NOMO-1 treated with dmso at 0.1 percent for 144 hours (cell line): Measurements from ENCODE around the gene CAMK2A.

Source experiments
- DNase-seq: peaks from one replicate; lab custom pipeline; 2025; ENCODE audit not compliant: unreplicated experiment; lab: John Stamatoyannopoulos, UW

CAMK2A gene

DNA sequence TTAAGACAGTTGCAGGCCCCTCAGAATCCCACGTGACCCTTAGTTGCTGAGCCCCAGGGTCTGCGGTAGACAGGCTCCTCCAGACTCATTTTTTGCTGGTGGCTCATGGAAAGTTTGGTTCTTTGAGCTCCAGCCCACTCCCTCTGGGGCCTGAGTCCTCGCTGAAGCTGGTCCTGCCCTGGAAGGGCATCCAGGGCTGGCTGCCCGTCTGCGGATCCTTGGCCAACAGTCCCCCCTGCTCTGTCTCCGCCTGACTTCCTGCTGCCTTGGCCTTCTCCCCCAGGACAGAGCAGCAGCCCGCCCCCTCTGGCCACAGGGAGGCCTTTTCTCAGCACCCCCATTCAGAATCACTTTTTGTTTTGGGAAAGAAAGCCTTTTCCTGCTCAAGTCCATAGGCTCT, 75.3 kb downstream of the CAMK2A start:
- DNase-seq = no peak

DNA sequence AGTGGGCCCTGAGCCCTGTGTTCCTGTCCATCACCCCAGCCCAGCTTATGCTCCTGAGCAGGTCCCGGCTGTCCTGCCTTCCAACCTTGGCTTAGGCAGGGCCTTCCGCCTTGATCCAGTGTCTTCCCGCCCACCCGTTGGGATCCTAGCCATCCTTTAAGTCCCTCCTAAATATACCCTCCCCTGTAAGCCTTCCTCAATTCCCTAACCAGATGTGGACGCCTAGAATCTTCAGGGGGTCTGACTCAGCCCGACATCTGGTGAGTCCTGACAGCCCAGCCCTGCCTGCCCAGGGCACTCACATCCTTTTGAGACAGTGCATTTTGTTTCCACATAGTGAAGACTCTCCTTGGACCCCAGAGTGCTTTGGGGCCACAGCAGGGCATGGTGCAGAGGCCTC, 76.0 kb downstream of the CAMK2A start:
- no peak for DNase-seq

DNA sequence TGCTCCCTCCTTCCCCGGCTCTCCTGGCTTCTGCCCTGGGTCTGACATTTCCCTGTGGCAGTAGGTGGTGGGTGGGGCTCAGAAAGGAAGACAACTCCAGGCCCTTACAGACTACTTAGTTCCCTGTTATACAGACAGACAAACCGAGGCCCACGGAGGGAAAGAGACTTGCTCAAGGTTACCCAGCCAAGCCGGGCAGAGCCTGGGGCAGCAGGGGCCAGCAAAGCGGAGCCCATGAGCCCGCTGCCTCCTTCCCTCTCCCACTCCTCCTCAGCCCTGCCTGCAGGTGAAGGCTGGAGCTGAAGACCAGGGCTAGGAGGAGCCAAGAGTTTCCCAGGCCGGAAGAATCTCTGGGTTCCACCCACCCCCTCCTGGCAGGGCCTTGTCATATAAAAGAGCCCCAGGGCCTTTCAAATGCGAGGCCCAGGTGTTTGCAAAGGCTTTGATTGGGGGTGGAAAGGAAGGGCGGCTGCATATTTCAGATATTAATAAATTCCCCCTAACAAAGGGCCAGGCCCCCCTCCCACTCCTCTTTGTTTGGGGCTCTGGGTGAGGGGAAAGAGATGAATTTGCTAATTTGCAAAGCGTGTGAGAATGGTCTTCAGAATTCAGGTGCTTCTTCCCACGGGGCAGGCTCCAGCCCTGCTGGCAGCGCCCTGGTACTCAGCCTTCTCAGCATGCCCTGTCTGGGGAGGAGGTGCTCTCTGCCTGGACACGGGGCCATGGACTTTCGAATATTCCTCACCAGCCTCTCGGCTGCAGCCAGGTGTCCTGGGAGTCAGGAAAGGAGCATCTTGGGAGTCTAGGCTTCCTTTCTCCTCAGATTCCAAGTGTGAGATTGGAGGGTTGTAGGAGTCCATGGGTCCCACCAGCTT, 78.2 kb downstream of the CAMK2A start:
- DNase-seq = no peak

DNA sequence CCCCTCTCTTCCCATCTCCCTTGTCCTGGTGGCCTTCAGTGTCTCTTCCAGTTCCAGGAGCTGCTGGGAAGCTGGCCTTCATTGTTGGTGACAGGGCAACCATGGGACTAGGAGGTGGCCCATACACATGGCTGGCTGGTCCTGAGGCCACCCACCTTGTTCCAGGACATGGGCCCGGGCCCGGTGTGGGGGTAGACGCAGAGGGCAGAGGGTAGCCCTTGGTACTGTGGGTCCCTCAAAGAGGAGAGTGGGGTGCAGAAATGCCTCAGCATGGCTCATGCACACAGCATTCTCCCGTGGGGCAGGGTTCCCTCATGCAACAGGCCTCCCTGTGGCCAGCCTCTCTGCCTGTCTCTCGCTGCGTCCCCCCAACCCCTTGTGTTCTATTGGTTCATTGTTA, 78.9 kb downstream of the CAMK2A start:
- no peak for DNase-seq

DNA sequence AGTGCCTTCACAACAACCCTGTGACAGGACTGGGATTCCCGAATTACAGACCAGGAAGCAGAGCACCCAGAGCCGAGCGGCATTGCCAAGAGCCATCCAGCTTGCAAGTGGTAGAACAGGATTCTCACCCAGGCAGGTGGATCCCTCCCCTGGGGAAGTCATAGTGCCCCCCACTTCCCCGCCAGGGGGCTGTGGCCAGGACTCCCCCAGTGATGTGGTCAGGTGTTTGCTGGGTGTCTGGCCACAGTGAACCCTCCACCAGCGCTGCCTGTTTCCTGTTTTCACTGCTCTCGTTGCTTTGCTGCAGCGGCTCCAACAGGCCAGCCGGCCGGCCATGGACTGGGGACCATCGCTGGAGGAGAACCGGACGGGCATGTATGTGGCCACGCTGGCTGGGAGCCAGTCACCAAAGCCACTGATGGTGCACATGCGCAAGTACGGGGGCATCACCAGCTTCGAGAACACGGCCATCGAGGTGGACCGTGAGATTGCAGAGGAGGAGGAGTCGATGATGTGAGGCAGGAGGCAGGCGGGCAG, 80.4 kb downstream of the CAMK2A start:
- DNase-seq = no peak

DNA sequence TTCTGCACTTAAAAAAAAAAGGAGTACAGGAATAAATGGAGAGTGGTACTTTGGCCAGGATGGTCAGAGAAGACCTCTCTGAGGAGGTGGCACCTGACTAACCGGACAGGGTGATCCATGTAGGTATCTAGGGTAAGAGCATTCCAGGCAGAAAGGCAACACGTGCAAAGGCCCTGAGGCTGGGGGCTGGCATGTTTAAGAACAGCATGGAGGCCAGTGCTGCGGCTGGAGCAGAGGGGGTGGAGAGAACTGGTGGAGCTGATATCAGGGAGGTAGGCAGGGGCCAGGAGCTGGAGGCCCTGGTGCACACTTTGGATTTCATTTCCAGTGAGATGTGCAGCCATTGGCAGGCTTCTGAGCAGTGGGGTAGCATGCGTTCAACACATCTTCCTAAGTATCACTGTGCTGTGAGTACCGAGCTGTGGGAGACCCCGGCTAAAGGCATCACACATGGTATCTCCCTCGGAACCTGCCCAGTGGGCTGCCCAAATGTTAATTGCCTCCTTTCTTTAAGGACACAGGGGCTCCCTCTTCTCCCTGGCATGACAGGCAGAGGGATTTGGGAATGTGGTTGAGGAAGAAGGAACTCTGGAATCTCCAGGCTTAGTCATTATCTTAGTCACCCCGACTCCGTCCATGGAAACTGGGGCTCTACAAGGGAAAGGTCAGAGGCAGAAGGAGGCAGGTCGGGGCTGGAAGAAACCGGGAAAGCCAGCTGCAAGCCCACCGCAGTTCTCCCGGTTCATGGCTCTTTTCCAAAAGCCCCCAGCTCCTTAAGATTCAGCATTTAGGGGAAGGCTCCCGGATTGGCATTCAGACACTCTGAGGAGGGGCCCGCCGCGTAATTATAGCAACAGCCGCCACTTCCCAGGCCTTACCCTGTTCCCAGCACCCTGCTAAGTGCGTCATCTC, 81.1 kb downstream of the CAMK2A start:
- no peak for DNase-seq

DNA sequence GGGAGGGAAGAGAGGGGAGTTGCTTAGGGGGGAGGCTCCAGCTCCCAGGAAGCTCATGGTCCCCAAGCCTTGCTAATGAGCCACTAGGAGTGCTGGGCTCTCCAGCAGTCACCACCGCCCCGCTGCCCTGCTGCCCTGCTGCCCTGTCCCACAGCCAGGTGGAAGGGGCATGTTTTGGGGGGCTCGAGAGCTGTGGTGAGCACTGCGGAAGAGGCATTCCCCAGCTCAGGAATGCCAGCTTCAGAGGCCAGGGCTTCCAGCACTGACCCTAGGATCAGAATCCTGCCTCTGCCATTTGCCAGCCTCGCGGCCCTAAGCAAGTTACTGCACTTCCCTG, 82.8 kb downstream of the CAMK2A start:
- DNase-seq = no peak

DNA sequence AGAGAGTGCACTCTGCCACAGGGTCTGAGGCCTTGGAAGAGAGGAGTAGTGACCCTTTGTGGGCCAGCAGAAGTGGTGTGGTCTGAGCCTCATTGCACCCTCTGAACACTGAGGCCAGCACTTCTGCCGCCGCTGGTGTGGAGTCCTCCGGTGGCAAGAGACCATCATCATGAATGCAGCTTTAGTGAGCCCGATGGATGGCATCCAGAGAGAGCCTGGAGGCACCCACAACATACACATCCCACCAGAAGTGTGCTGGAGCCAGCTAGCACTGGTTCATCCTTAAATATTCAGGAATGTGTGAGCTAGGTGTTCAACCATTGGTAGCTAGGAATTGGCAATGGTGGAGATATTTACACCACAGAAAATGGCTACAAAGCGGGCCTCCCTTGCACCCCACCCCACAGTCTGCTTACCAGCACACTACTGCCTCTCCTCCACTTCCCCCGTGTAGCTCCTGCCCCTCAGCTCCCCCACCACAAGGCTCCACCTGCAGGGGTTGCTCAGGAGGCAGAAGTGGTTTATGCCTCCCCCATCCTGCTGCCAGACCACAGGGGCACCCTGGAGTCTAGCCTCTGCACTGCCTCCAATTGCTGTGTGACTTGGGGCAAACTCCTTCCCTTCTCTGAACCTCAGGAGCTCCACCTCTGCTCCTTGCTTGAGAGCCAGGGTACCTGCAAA, 83.3 kb downstream of the CAMK2A start:
- no peak for DNase-seq

DNA sequence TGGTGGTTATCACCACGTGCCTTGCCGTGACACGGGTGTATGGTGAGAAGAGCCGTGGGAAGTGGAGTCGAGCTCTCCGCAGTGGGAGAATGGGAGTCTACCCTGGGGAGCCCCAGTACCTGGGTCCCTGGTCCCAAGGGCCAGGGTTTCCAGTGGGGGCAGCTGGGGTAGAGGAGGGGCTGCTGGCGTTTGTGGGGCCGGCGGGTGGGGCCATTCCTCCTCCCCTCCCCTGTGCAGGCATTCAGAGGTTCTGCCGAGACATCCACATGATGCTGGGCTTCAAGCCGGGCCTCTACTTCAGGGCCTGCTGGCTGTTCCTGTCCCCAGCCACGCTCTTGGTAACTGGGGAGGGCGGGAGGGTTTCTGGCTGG, 85.0 kb downstream of the CAMK2A start:
- DNase-seq = no peak

DNA sequence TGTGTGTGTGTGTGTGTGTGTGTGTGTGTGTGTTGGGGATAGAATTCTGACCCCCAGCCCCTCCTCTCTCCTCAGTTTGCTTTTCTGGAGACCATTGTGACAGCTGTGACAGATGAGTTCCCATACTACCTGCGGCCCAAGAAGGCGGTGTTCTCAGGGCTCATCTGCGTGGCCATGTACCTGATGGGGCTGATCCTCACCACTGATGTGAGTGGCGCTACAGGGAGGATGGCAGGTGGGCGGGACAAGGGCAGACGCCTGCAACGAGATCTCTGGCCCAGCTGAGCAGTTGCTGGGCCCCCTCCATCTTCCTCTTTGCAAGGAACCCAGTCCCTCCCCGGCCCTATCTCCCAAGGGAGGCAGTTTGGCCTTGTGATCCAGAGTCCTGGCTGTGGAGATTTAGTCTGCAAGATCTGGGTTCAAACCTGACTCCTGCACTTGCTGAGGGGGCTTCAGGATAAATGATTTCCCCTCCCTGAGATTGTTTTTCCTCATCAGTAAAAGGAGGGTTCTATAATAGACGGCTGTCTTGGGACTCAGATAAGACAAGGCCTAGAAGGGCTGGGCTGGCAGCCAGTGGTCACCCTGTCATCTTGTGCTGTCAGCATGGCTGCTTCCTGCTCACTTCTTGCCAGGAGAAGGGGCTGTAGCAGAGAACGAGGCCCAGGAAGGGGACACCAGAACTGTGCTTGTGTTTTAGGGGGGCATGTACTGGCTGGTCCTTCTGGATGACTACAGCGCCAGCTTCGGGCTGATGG, 85.6 kb downstream of the CAMK2A start:
- DNase-seq = no peak

DNA sequence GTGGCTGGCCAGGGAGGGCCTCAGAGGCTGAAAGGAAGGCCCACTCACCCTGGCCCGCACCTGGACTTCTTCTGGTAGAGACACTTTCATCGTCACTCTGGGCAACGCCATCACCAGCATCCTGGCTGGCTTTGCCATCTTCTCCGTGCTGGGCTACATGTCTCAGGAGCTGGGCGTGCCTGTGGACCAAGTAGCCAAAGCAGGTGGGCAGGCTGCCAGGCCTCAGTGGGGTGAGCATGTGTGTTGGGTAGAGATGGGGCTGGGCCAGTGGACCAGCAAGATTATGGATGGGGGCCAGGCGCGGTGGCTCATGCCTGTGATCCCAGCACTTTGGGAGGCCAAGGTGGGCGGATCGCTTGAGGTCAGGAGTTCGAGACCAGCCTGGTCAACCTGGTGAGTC, 87.1 kb downstream of the CAMK2A start:
- DNase-seq = no peak

DNA sequence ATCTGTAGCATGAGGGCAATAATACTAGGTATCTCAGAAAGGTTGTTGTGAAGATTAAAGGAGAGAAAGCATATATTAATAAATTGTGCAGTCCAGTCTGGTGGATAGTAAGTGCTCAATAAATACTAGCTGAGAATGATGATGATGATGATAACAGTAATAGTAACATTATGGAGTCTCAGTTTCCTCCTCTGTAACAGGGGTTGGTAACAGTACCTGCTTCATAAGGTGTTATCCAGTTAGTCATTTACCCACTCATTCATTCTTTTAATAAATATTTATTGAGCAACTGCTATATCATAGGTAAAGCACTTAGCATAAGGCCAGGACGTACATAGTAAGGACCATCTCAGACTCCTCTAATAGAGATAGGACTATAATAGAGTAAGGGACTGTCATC, 92.1 kb downstream of the CAMK2A start:
- no peak for DNase-seq

DNA sequence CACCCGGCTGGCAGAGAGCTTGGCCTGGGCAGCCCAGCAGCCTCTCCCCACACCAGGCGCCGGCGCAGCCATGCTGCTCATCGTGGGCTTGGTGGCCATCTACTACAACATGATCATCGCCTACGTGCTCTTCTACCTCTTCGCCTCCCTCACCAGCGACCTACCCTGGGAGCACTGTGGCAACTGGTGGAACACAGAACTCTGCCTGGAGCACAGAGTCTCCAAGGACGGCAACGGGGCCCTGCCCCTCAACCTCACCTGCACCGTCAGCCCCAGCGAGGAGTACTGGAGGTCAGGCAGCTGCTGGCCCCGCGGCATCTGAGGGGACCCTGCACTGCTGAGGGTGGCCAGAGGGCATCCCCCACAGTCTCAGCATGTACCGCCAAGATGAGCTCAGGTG, 92.6 kb downstream of the CAMK2A start:
- DNase-seq = no peak

DNA sequence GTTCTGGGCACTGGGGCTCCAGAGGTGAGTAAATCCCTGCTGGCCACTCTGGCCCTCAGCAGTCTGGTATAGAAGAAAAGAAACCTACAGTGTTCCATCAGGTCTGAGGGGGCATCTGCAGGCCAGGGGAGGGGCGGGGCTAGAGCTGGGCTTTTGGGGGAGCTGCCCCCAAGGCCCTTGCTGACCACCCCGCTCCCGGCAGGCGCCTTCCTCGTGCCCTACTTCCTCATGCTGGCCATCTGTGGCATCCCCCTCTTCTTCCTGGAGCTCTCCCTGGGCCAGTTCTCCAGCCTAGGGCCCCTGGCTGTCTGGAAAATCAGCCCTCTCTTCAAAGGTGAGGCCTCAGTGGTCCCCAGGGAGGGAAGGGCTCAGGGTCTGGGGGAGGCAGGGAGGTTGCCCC, 93.1 kb downstream of the CAMK2A start:
- DNase-seq = no peak

DNA sequence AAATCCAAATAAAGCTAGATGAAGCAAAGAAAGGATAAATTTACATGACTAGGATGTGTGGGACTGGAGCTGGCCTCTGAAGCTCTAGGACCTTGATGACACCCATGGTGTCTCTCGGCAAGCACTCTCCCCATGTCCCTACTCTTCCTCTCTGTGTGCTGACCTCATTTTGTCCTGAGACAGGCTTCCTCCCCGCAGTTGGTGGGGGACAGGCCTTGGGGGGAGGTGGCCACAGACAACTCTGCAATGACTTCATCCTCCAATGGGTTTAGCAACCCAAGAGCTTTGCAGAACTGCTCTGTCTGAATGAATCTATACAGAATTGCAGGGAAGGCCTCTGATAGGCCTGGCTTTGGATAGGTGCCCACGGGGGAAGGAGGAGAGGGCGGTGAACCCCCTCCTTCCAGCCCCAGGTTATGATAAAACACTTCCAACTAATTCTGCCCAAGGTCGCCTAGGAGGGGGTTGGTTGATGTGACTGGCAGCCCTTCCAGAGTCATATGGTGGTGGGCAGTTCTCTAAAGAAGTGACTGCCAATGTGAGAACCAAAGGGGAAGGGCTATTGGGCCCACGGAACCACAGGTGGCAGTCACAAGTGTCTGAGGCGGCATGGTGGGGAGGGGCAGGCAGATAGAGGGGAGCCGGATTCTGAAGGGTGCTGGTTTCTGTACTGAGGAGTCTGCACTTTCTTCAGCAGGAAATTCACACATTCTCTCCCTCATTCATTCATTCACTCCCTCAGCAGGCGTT, 93.7 kb downstream of the CAMK2A start:
- no peak for DNase-seq

DNA sequence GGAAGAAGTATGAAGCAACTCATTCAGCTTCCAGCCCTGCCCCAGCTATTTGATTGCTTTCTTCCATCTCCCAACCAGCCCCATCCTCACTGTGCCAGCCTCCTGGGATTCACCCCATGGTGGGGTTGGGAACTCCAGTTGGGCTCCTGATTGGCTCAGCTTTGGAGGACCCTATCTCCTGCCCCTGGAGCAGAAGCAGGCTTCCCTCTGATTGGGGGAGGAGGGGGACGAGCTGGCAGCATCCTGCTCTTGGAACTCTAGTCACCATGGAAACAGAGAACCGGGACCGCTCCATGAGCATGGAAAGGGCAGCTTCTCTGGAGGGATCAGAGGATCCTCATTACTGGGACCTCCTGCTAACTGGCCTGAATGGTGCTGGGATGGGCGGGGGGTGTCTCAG, 97.1 kb downstream of the CAMK2A start:
- no peak for DNase-seq

DNA sequence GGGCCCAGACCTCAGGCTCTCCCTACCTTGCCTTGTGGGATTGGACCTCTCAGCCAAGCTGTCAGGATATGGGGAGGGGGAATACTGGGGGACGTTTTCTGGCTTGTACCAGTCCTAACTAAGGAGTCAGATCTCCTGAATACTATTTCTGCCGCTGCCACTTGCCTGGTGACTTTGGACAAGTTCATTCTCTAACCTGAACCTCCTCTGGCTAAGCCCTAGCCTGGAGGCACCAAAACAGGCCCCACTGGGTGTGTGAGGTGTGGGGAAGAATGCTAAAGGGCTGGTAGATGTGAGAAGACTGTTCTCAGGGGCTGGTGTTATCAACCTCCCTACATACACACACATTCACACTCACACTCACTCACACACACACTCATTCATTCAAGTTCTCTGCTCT, 98.6 kb downstream of the CAMK2A start:
- no peak for DNase-seq

DNA sequence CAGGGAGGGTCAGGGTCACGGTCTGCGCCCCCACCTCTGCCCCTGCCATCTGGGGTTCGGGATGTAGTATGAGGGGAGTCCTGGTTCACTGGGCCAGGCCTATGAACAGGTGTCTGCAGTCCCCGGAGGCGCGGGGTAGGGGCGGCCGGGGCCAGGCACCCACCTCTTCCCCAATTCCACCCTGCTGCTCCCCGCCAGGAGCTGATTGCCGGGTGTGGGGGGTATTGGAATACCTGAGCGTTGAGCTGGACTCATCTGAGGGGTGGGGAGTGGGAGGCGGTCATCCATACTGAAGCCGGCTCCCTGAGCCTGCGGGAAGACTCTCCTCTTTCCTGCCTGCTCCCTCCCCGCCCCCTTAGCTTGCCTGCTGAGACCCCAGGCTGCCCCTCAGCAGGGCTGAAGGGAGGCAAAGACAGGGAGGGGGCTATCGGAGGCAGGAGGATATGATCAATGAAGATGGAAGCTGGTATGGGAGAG, 99.0 kb downstream of the CAMK2A start:
- no peak for DNase-seq

DNA sequence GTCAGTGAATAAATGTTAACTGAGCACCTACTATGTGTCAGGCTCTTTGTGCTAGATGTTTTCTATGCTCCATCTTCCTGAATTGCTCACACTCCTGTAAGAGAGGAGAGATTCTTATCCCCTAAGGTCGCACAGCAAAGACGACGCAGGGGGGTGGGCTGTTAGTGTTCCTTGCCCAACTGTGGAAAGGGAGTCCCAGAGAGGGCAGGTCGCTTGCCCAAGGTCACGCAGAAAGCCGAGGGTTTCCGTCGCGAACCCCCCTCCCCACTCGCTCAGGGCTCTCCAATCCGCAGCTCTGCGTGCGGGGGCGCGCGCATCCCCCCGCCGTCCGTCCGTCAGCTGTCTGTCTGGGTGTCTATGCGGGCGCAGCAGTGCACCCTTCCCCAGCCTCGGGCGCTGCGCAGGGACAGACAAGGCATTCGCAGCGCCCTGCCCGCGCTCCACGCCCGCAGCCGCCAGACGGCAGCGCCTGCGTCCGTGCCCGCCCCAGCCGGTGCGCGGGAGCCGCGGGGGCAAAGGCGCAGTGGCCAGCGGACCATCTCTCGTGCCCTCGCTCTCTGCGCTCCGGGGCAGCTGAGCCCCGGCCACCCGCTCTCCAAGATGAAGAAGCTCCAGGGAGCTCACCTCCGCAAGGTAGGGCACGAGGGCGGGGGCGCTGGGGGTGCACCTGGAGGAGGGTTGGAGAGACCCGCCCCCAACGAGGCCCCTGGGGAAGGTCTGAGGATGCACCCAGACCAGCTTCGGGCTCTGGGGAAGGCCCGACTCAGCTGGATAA, 99.7 kb downstream of the CAMK2A start, which contains the start of gene SLC6A7:
Gene SLC6A7, plus strand, starts transcription at position 335 of the 775 bp plus-strand sequence. Its CDS starts 266 bp downstream, at position 601.
- no peak for DNase-seq
